Neural progenitor cell (in vitro differentiated cells): Measurements from ENCODE around the gene PHF13. TPM values are rescaled to one million over a fixed set of nuclear protein-coding genes. Genes with fewer than 3 reads are reported as not detected.

Experiments
- DNase-seq: peaks from one replicate; pipeline ENCODE4 v3.0.0-alpha.2; 2016; ENCODE audit warnings: low spot score
- H2AFZ ChIP-seq: fragments of 200-600 bp; sonication (generic); replicated peaks from 2 replicates; pipeline ENCODE4 v1.6.1; 2016; ENCODE audit warnings: antibody characterized with exemption
- H3F3A ChIP-seq: fragments of 200-600 bp; sonication (generic); 2 replicates; pipeline ENCODE4 v1.6.1; 2016; ENCODE audit warnings: antibody characterized with exemption, low read depth
- H3K27ac ChIP-seq: fragments of 200-600 bp; sonication (generic); 2 replicates; pipeline ENCODE4 v1.5.1; 2016; ENCODE audit warnings: mild to moderate bottlenecking
- H3K27me3 ChIP-seq: fragments of 200-600 bp; sonication (generic); 2 replicates; pipeline ENCODE4 v1.6.1; 2016; ENCODE audit warnings: mild to moderate bottlenecking, moderate library complexity
- H3K36me3 ChIP-seq: fragments of 200-600 bp; sonication (generic); 2 replicates; pipeline ENCODE4 v1.5.1; 2016
- H3K4me1 ChIP-seq: fragments of 200-600 bp; sonication (generic); 2 replicates; pipeline ENCODE4 v1.6.1; 2016; ENCODE audit warnings: mixed run types
- H3K4me2 ChIP-seq: fragments of 200-600 bp; sonication (generic); 2 replicates; pipeline ENCODE4 v1.6.1; 2016
- H3K4me3 ChIP-seq: fragments of 200-600 bp; sonication (generic); 2 replicates; pipeline ENCODE4 v1.5.1; 2016
- H3K79me2 ChIP-seq: fragments of 200-600 bp; sonication (generic); 2 replicates; pipeline ENCODE4 v1.6.1; 2016; ENCODE audit warnings: low read depth
- H3K9ac ChIP-seq: fragments of 200-600 bp; sonication (generic); 2 replicates; pipeline ENCODE4 v1.6.1; 2016
- H3K9me3 ChIP-seq: fragments of 200-600 bp; sonication (generic); 2 replicates; pipeline ENCODE4 v1.5.1; 2016; ENCODE audit warnings: low read depth
- H4K20me1 ChIP-seq: fragments of 200-600 bp; sonication (generic); 2 replicates; pipeline ENCODE4 v1.6.1; 2016; ENCODE audit warnings: low read depth
- H3K27ac Mint-ChIP-seq: 3 replicates; pipeline ENCODE4 v1.8.0; 2021; ENCODE audit warnings: mixed read lengths
- H3K27me3 Mint-ChIP-seq: 2 replicates; pipeline ENCODE4 v1.8.0; 2022; ENCODE audit warnings: low read depth, mild to moderate bottlenecking, inconsistent platforms, moderate library complexity, mixed read lengths; ENCODE audit not compliant: insufficient read depth
- H3K36me3 Mint-ChIP-seq: 3 replicates; pipeline ENCODE4 v1.8.0; 2021; ENCODE audit warnings: mixed read lengths
- H3K4me1 Mint-ChIP-seq: 3 replicates; pipeline ENCODE4 v1.8.0; 2021; ENCODE audit warnings: mixed read lengths
- H3K4me3 Mint-ChIP-seq: 3 replicates; pipeline ENCODE4 v1.8.0; 2021; ENCODE audit warnings: mild to moderate bottlenecking, moderate library complexity, mixed read lengths
- H3K9me3 Mint-ChIP-seq: 3 replicates; pipeline ENCODE4 v1.8.0; 2020; ENCODE audit warnings: mixed read lengths
- CTCF ChIP-seq: fragments of 200-600 bp; sonication (generic); IDR thresholded peaks from 2 replicates; pipeline ENCODE4 v1.5.1; 2017; ENCODE audit warnings: antibody characterized with exemption, mild to moderate bottlenecking
- EZH2 ChIP-seq: fragments of 200-600 bp; sonication (generic); IDR thresholded peaks from 2 replicates; pipeline ENCODE4 v1.6.1; 2017; ENCODE audit warnings: antibody characterized with exemption, mild to moderate bottlenecking, moderate library complexity
- EZH2phosphoT487 ChIP-seq: fragments of 200-600 bp; sonication (generic); IDR thresholded peaks from 2 replicates; pipeline ENCODE4 v1.6.1; 2017; ENCODE audit warnings: antibody characterized with exemption
- total RNA-seq: library from RNA; depleted of rRNA; stranded (reverse); fragments of >200 nt; gene quantifications from 2 replicates; pipeline ENCODE4 v1.2.3, GENCODE V29; 2015; ENCODE audit warnings: low replicate concordance

PHF13 gene
- total RNA-seq, 1 donor from 2014 or later: 32.0 TPM

- Mint-ChIP-seq H3K4me1 (no peaks in the 10 kb centered on the region), H3K27me3 (peaks cover 2% of the 10 kb centered on the region), H3K27ac (no peak overlapping the region), H3K9me3 (no peaks in the 10 kb centered on the region), H3K4me3 (no peak overlapping the region), H3K36me3 (peaks cover 8% of the 10 kb centered on the region)
- no peak for DNase-seq
- Histone ChIP-seq H3K9me3 (no peaks in the 10 kb centered on the region), H4K20me1 (peaks cover 15% of the 10 kb centered on the region), H3K4me2 (no peak overlapping the region), H3K79me2 (peaks cover 5% of the 10 kb centered on the region), H3F3A (no peaks in the 10 kb centered on the region), H3K9ac (no peak overlapping the region), H2AFZ (no peak overlapping the region), H3K27me3 (no peaks in the 10 kb centered on the region), H3K27ac (no peak overlapping the region), H3K4me1 (no peaks in the 10 kb centered on the region), H3K4me3 (no peak overlapping the region), H3K36me3 (no peaks in the 10 kb centered on the region)
- TF ChIP-seq EZH2phosphoT487 (no peak), EZH2 (no peak), CTCF (no peak)
These were observed 20.5 kb upstream of the PHF13 start for GRCh38 chr1:6592865-6593593.

GRCh38 chr1:6593810-6594209 lies 19.7 kb upstream of the PHF13 start:
- Histone ChIP-seq H3K27me3 (no peaks in the 10 kb centered on the region), H4K20me1 (peaks cover 15% of the 10 kb centered on the region), H3K4me2 (no peak overlapping the region), H3K9ac (no peak overlapping the region), H3K9me3 (no peaks in the 10 kb centered on the region), H3K27ac (no peak overlapping the region), H3K4me3 (no peak overlapping the region), H3F3A (no peaks in the 10 kb centered on the region), H2AFZ (no peak overlapping the region), H3K36me3 (no peaks in the 10 kb centered on the region), H3K79me2 (peaks cover 12% of the 10 kb centered on the region), H3K4me1 (no peaks in the 10 kb centered on the region)
- no peaks in the 10 kb centered on the region for H3K4me1 Mint-ChIP-seq
- peaks cover 8% of the 10 kb centered on the region for H3K36me3 Mint-ChIP-seq
- DNase-seq: no peak
- no peak overlapping the region for H3K4me3 Mint-ChIP-seq
- no peaks in the 10 kb centered on the region for H3K9me3 Mint-ChIP-seq
- no peak overlapping the region for H3K27ac Mint-ChIP-seq
- peaks cover 2% of the 10 kb centered on the region for H3K27me3 Mint-ChIP-seq
- no peak for TF ChIP-seq CTCF
- no peak for TF ChIP-seq EZH2
- TF ChIP-seq EZH2phosphoT487: no peak

GRCh38 chr1:6594977-6595740 lies 18.4 kb upstream of the PHF13 start:
- no peaks in the 10 kb centered on the region for H3K9me3 ChIP-seq
- H3K4me3 Mint-ChIP-seq: no peak overlapping the region
- no peak overlapping the region for H3K4me3 ChIP-seq
- H3K4me1 Mint-ChIP-seq: peaks cover 9% of the 10 kb centered on the region
- H2AFZ ChIP-seq: no peak overlapping the region
- H3K79me2 ChIP-seq: peaks cover 25% of the 10 kb centered on the region
- no peak overlapping the region for H3K9ac ChIP-seq
- peaks cover 2% of the 10 kb centered on the region for H3K27me3 Mint-ChIP-seq
- H3F3A ChIP-seq: peaks cover 1% of the 10 kb centered on the region
- peaks cover 29% of the 10 kb centered on the region for H4K20me1 ChIP-seq
- H3K36me3 ChIP-seq: no peaks in the 10 kb centered on the region
- no peak for TF ChIP-seq EZH2
- TF ChIP-seq EZH2phosphoT487: no peak
- no peak for TF ChIP-seq CTCF
- H3K9me3 Mint-ChIP-seq: no peaks in the 10 kb centered on the region
- H3K4me1 ChIP-seq: peaks cover 4% of the 10 kb centered on the region
- no peak overlapping the region for H3K27ac Mint-ChIP-seq
- no peaks in the 10 kb centered on the region for H3K27me3 ChIP-seq
- DNase-seq: no peak
- no peak overlapping the region for H3K4me2 ChIP-seq
- H3K36me3 Mint-ChIP-seq: peaks cover 6% of the 10 kb centered on the region
- no peak overlapping the region for H3K27ac ChIP-seq
